Neural progenitor cell (in vitro differentiated cells): ENCODE results near the gene TRIM44. TPM values are rescaled to one million over a fixed set of nuclear protein-coding genes. Genes with fewer than 3 reads are reported as not detected.

Experiments
- DNase-seq: peaks from one replicate; pipeline ENCODE4 v3.0.0-alpha.2; 2016; ENCODE audit warnings: low spot score
- H2AFZ ChIP-seq: fragments of 200-600 bp; sonication (generic); replicated peaks from 2 replicates; pipeline ENCODE4 v1.6.1; 2016; ENCODE audit warnings: antibody characterized with exemption
- H3F3A ChIP-seq: fragments of 200-600 bp; sonication (generic); 2 replicates; pipeline ENCODE4 v1.6.1; 2016; ENCODE audit warnings: antibody characterized with exemption, low read depth
- H3K27ac ChIP-seq: fragments of 200-600 bp; sonication (generic); 2 replicates; pipeline ENCODE4 v1.5.1; 2016; ENCODE audit warnings: mild to moderate bottlenecking
- H3K27me3 ChIP-seq: fragments of 200-600 bp; sonication (generic); 2 replicates; pipeline ENCODE4 v1.6.1; 2016; ENCODE audit warnings: mild to moderate bottlenecking, moderate library complexity
- H3K36me3 ChIP-seq: fragments of 200-600 bp; sonication (generic); 2 replicates; pipeline ENCODE4 v1.5.1; 2016
- H3K4me1 ChIP-seq: fragments of 200-600 bp; sonication (generic); 2 replicates; pipeline ENCODE4 v1.6.1; 2016; ENCODE audit warnings: mixed run types
- H3K4me2 ChIP-seq: fragments of 200-600 bp; sonication (generic); 2 replicates; pipeline ENCODE4 v1.6.1; 2016
- H3K4me3 ChIP-seq: fragments of 200-600 bp; sonication (generic); 2 replicates; pipeline ENCODE4 v1.5.1; 2016
- H3K79me2 ChIP-seq: fragments of 200-600 bp; sonication (generic); 2 replicates; pipeline ENCODE4 v1.6.1; 2016; ENCODE audit warnings: low read depth
- H3K9ac ChIP-seq: fragments of 200-600 bp; sonication (generic); 2 replicates; pipeline ENCODE4 v1.6.1; 2016
- H3K9me3 ChIP-seq: fragments of 200-600 bp; sonication (generic); 2 replicates; pipeline ENCODE4 v1.5.1; 2016; ENCODE audit warnings: low read depth
- H4K20me1 ChIP-seq: fragments of 200-600 bp; sonication (generic); 2 replicates; pipeline ENCODE4 v1.6.1; 2016; ENCODE audit warnings: low read depth
- H3K27ac Mint-ChIP-seq: 3 replicates; pipeline ENCODE4 v1.8.0; 2021; ENCODE audit warnings: mixed read lengths
- H3K27me3 Mint-ChIP-seq: 2 replicates; pipeline ENCODE4 v1.8.0; 2022; ENCODE audit warnings: low read depth, mild to moderate bottlenecking, inconsistent platforms, moderate library complexity, mixed read lengths; ENCODE audit not compliant: insufficient read depth
- H3K36me3 Mint-ChIP-seq: 3 replicates; pipeline ENCODE4 v1.8.0; 2021; ENCODE audit warnings: mixed read lengths
- H3K4me1 Mint-ChIP-seq: 3 replicates; pipeline ENCODE4 v1.8.0; 2021; ENCODE audit warnings: mixed read lengths
- H3K4me3 Mint-ChIP-seq: 3 replicates; pipeline ENCODE4 v1.8.0; 2021; ENCODE audit warnings: mild to moderate bottlenecking, moderate library complexity, mixed read lengths
- H3K9me3 Mint-ChIP-seq: 3 replicates; pipeline ENCODE4 v1.8.0; 2020; ENCODE audit warnings: mixed read lengths
- EZH2 ChIP-seq: fragments of 200-600 bp; sonication (generic); IDR thresholded peaks from 2 replicates; pipeline ENCODE4 v1.6.1; 2017; ENCODE audit warnings: antibody characterized with exemption, mild to moderate bottlenecking, moderate library complexity
- EZH2phosphoT487 ChIP-seq: fragments of 200-600 bp; sonication (generic); IDR thresholded peaks from 2 replicates; pipeline ENCODE4 v1.6.1; 2017; ENCODE audit warnings: antibody characterized with exemption
- total RNA-seq: library from RNA; depleted of rRNA; stranded (reverse); fragments of >200 nt; gene quantifications from 2 replicates; pipeline ENCODE4 v1.2.3, GENCODE V29; 2015; ENCODE audit warnings: low replicate concordance
- TF ChIP-seq, protein P1 (sequence below): fragments of 200-600 bp; sonication (generic); IDR thresholded peaks from 2 replicates; pipeline ENCODE4 v1.5.1; 2017; ENCODE audit warnings: antibody characterized with exemption, mild to moderate bottlenecking

The TRIM44 gene
- total RNA-seq, 1 donor from 2014 or later: 44.1 TPM

GRCh38 chr11:35784699-35785098 is 122.1 kb downstream of the TRIM44 start:
- TF ChIP-seq EZH2 (no peak), EZH2phosphoT487 (no peak)
- TF ChIP-seq, protein P1, sequence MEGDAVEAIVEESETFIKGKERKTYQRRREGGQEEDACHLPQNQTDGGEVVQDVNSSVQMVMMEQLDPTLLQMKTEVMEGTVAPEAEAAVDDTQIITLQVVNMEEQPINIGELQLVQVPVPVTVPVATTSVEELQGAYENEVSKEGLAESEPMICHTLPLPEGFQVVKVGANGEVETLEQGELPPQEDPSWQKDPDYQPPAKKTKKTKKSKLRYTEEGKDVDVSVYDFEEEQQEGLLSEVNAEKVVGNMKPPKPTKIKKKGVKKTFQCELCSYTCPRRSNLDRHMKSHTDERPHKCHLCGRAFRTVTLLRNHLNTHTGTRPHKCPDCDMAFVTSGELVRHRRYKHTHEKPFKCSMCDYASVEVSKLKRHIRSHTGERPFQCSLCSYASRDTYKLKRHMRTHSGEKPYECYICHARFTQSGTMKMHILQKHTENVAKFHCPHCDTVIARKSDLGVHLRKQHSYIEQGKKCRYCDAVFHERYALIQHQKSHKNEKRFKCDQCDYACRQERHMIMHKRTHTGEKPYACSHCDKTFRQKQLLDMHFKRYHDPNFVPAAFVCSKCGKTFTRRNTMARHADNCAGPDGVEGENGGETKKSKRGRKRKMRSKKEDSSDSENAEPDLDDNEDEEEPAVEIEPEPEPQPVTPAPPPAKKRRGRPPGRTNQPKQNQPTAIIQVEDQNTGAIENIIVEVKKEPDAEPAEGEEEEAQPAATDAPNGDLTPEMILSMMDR: no peak
- no peak for DNase-seq
- no peak overlapping the region for H3K4me3 Mint-ChIP-seq
- Histone ChIP-seq H3F3A (no peaks in the 10 kb centered on the region), H3K4me3 (no peak overlapping the region), H3K27me3 (no peaks in the 10 kb centered on the region), H3K4me1 (peaks cover 33% of the 10 kb centered on the region), H3K4me2 (no peak overlapping the region), H3K79me2 (peaks cover 8% of the 10 kb centered on the region), H3K36me3 (no peaks in the 10 kb centered on the region), H4K20me1 (peaks cover 4% of the 10 kb centered on the region), H3K9ac (no peak overlapping the region), H2AFZ (no peak overlapping the region), H3K27ac (no peak overlapping the region), H3K9me3 (no peaks in the 10 kb centered on the region)
- H3K9me3 Mint-ChIP-seq: no peaks in the 10 kb centered on the region
- H3K27me3 Mint-ChIP-seq: no peaks in the 10 kb centered on the region
- no peak overlapping the region for H3K27ac Mint-ChIP-seq
- H3K36me3 Mint-ChIP-seq: peaks cover 5% of the 10 kb centered on the region
- H3K4me1 Mint-ChIP-seq: peaks cover 53% of the 10 kb centered on the region

DNA sequence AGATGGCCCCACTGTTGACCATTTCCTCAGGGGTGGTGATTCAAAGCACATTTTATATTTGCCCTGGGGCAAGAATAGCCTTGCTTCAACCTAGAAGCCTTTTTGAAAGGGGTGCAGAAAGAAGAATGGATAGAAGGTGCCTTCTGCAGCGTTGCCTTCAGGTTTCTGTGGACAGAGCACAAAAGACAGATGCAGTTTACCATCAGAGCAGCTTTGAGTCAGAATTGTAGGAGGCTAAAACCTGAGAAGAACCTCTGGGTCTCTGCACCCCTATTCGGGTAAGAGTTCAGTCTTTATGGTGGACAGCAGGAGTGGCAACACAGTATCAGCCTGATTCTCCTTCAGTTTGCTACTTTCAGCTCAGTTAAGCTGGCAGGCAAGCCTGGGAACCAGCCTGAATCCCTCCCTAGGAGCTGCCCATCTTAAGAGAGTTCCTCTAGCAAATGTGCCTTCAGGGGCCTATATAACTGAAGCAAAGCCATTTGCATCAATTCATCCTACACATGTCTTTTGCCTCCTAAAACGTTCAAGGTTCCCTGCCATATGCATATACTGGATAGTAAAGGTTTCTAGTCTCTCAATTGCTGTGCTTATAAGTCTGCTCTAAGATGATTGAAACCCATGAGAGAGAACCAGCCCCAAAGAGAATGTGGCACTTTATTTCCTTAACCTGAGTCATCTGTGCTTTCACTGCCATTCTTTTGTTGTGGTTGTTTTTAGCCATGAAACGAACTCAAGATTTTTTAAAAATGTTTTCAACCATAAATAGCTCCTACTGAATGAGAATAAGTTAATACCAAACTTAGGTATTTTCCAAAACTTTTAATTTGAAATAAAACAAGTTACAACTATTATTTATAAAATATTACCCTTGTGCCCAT is 123.0 kb downstream of the TRIM44 start:
- Mint-ChIP-seq H3K4me1 (peaks cover 51% of the 10 kb centered on the region), H3K36me3 (peaks cover 5% of the 10 kb centered on the region), H3K27me3 (peaks cover 2% of the 10 kb centered on the region), H3K4me3 (no peak overlapping the region), H3K27ac (no peak overlapping the region), H3K9me3 (no peaks in the 10 kb centered on the region)
- Histone ChIP-seq H3F3A (no peaks in the 10 kb centered on the region), H3K36me3 (no peaks in the 10 kb centered on the region), H3K79me2 (peaks cover 3% of the 10 kb centered on the region), H4K20me1 (peaks cover 4% of the 10 kb centered on the region), H3K4me2 (no peak overlapping the region), H3K4me3 (no peak overlapping the region), H2AFZ (no peak overlapping the region), H3K27ac (no peak overlapping the region), H3K27me3 (no peaks in the 10 kb centered on the region), H3K4me1 (peaks cover 32% of the 10 kb centered on the region), H3K9ac (no peak overlapping the region), H3K9me3 (no peaks in the 10 kb centered on the region)
- TF ChIP-seq EZH2 (no peak), EZH2phosphoT487 (no peak)
- TF ChIP-seq, protein P1: no peak
- no peak for DNase-seq

GRCh38 chr11:35786188-35786587 is 123.6 kb downstream of the TRIM44 start:
- no peak for DNase-seq
- Histone ChIP-seq H3K9ac (no peak overlapping the region), H3K36me3 (no peaks in the 10 kb centered on the region), H4K20me1 (peaks cover 4% of the 10 kb centered on the region), H3K27me3 (no peaks in the 10 kb centered on the region), H2AFZ (no peak overlapping the region), H3F3A (no peaks in the 10 kb centered on the region), H3K9me3 (no peaks in the 10 kb centered on the region), H3K4me1 (peaks cover 25% of the 10 kb centered on the region), H3K4me2 (no peak overlapping the region), H3K27ac (no peak overlapping the region), H3K4me3 (no peak overlapping the region), H3K79me2 (peaks cover 3% of the 10 kb centered on the region)
- no peak overlapping the region for H3K4me3 Mint-ChIP-seq
- peaks cover 4% of the 10 kb centered on the region for H3K36me3 Mint-ChIP-seq
- H3K27ac Mint-ChIP-seq: peak overlapping the region; percentile 38
- peaks cover 44% of the 10 kb centered on the region for H3K4me1 Mint-ChIP-seq
- TF ChIP-seq, protein P1: no peak
- no peak for TF ChIP-seq EZH2phosphoT487
- no peak for TF ChIP-seq EZH2
- no peaks in the 10 kb centered on the region for H3K9me3 Mint-ChIP-seq
- peaks cover 2% of the 10 kb centered on the region for H3K27me3 Mint-ChIP-seq
